NCI-H460 (cell line): Measurements from ENCODE around the gene GPC1. TPM values are rescaled to one million over a fixed set of nuclear protein-coding genes. Genes with fewer than 3 reads are reported as not detected.
A peak's percentile ranks its signal among the peaks of the same experiment; 100 is the strongest.
"Not testable (repeated sequence)": the region's sequence is repeated elsewhere in the genome, so short reads cannot be mapped to it uniquely, and the experiment has no call there.

Experiments used
- DNase-seq: peaks from one replicate; pipeline ENCODE4 v3.0.0-alpha.2; 2016; ENCODE audit warnings: low read depth; ENCODE audit errors: extremely low read depth
- polyA plus RNA-seq: library from polyadenylated mRNA; depleted of rRNA; stranded (reverse); fragments of >200 nt; gene quantifications from 2 replicates; pipeline ENCODE4 v1.2.3, GENCODE V29; 2014; cell fraction: nucleus; rRNA removed
- total RNA-seq: library from RNA; depleted of rRNA; stranded (reverse); fragments of >200 nt; shearing (Covaris generic); gene quantifications from 2 replicates; pipeline ENCODE4 v1.2.3, GENCODE V29; 2014; rRNA removed

GPC1 gene
- total RNA-seq, result 80.8 and 97.8 TPM in 2 replicates
- polyA plus RNA-seq, result 379 and 404 TPM in 2 replicates

- DNase-seq, result peak; percentile 79
Observed at GRCh38 chr2:240435457-240435947, at the start of gene GPC1. Gene GPC1 (plus strand): TSS chr2:240435663. CDS start chr2:240435919, 256 bp downstream.

- no peak for DNase-seq
Observed at GRCh38 chr2:240386326-240386725, 49.1 kb upstream of the GPC1 start.

GRCh38 chr2:240386743-240387142 is 48.7 kb upstream of the GPC1 start:
- not testable (repeated sequence) for DNase-seq

DNA sequence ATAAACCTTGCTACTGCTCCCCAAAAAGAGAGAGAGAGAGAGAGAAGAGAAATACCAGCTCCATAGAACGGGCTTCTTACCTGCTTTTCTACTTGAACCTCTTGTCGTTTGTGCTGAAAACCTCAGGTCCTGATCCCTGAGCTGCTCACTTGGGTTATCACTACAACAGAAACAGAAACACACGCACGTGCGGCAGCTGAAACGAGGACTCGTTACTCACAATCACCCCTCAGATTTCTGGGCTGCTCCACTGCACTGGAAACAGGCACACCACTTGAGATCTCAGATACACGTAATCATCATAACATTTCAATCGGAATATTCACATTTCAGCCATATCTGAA is 48.2 kb upstream of the GPC1 start:
- no peak for DNase-seq

GRCh38 chr2:240387669-240388358 is 47.6 kb upstream of the GPC1 start:
- DNase-seq, result peak; percentile 97

- no peak for DNase-seq
Observed at GRCh38 chr2:240388471-240389301, 46.8 kb upstream of the GPC1 start.

GRCh38 chr2:240389302-240389805 is 46.1 kb upstream of the GPC1 start:
- DNase-seq, result no peak

- no peak for DNase-seq
Observed at GRCh38 chr2:240390091-240391073, 45.1 kb upstream of the GPC1 start.

DNA sequence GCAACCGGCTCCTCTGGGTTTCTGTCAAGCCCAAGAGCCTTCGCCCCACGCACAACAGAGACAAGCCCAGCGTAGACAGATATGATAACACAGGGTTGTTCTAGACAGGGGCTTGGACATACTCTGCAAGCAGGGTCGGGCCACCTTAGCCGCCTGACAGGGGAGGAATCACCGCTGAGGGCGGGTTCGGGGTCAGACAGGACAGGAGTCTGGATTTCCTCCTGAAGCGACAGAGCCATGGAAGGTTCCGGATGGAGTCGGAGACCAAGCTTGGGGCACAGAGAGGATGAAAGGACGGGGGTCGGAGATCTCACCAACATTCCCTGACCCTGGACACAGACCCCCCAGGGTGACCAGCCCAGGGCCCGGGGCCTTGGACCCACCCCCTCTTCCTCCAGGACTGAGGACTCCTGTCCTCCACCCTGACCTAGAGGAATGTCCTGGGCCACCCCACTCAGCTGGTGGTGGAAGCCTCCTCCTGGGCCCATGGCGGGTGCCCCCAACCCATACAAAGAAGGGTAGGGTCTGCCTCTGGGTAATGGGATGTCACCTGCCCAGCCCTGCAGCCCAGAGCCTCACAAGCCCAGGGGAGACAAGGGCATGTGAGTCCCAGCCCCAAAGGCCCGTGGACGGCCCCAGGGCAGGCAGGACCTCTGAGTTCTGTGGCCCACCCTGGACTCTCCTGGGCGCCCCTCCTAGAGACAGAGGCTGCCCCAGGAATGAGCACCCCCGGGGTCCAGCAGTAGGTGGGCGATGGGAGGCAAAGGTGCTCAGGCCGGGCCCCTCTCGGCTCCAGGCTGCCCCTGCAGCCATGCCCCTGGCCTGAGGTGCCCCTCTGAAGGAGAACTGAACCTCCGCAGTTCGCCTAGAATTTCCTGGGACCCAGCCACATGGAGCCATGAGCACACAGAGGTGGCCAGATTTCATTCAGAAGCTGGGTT is 44.1 kb upstream of the GPC1 start:
- no peak for DNase-seq

DNA sequence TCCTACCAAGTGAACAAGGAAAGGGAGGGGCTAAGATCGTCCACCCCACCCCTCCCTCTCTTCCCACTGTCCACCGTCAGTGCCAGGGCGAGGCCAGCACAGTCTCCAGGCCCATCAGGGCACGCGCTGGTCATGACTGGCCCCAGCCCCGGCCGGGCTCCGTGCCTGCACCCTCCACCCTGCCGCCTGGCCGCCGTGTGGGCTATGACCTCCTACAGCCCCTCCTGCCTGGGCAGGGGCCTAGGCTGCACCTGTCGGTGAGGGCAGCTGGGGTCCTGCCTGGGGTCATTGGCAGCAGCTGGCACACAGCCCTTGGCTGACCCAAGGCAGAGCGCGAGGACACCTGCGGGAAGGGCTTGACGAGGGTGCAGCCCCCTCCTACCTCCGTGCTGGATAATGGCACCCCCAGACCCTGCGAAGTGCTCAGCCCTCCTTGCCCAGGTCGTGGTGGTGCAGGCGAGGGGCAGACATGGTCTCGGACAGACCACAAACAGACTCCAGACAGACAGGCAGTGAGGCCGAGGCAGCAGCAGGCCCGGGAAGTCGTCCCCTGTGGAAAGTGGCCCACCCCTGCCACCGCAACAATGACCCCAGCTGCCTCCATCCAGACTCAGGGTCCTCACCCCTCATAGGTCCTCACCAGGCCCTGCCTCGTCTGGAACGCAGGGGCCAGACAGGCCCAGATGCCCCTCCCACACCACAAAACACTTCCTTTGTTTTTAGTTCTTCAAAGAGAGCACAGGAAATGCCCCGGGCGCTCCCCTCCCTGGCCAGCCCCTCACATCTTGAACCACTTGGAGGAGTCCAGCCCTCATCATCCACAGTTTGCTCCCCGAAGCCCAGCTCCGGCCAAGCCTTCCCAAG is 43.1 kb upstream of the GPC1 start:
- DNase-seq, result no peak

GRCh38 chr2:240392948-240393830 is 42.3 kb upstream of the GPC1 start:
- DNase-seq, result no peak

- DNase-seq, result no peak
Observed at GRCh38 chr2:240393831-240394410, 41.5 kb upstream of the GPC1 start.

DNA sequence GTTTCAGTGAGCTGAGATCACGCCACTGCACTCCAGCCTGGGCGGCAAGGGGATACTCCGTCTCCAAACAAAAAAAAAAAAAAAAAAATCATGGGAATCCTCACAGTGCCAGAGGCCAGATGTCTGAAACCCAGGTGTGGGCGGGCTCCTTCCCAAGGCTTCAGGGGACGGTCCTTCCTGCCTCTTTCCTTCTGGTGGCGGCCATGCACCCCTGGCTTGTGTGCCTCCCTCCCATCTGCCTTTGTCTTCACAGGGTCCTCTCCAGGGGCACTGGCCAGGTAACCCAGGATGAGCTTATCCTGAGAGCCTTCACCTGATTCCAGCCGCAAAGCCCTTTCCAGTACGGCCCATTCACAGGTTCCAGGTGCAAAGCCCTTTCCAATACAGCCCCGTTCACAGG is 40.9 kb upstream of the GPC1 start:
- no peak for DNase-seq

GRCh38 chr2:240395448-240395847 is 40.0 kb upstream of the GPC1 start:
- no peak for DNase-seq

GRCh38 chr2:240395896-240396622 is 39.4 kb upstream of the GPC1 start:
- DNase-seq, result no peak
